Activated T-cell treated with anti-CD3 and anti-CD28 coated beads, Interleukin-2, amount 50 U/mL, for 4 hours (primary cell): Measurements from ENCODE around the gene THOC7. TPM values are rescaled to one million over a fixed set of nuclear protein-coding genes. Genes with fewer than 3 reads are reported as not detected.
A peak's percentile ranks its signal among the peaks of the same experiment; 100 is the strongest.

Experiments used
- ATAC-seq, 2 donors: fragments of 200-7000 bp; cut with Tn5 transposase; one replicate each; pipeline ENCODE4 v1.10.0; 2021
- DNase-seq: peaks from one replicate; pipeline ENCODE4 v3.0.0-alpha.2; 2020
- H3K27me3 Mint-ChIP-seq: one replicate; pipeline ENCODE4 v1.8.0; 2021; ENCODE audit warnings: low read depth, mixed read lengths
- H3K36me3 Mint-ChIP-seq: one replicate; pipeline ENCODE4 v1.8.0; 2022; ENCODE audit warnings: mixed read lengths; ENCODE audit not compliant: insufficient read depth
- H3K4me1 Mint-ChIP-seq: one replicate; pipeline ENCODE4 v1.8.0; 2021; ENCODE audit warnings: low read depth, mixed read lengths
- H3K4me3 Mint-ChIP-seq: one replicate; pipeline ENCODE4 v1.8.0; 2021; ENCODE audit warnings: mild to moderate bottlenecking, moderate library complexity, mixed read lengths
- H3K9me3 Mint-ChIP-seq: one replicate; pipeline ENCODE4 v1.8.0; 2021; ENCODE audit warnings: mixed read lengths
- total RNA-seq, 3 donors: library from RNA; stranded (reverse); gene quantifications; one replicate each; pipeline ENCODE4 v1.2.1, GENCODE V29; 2021

Gene THOC7
- total RNA-seq, 3 donors from 2014 or later: 70.5 to 80.3 (median 74.5) TPM

GRCh38 chr3:63896332-63897030, 32.9 kb upstream of the THOC7 start:
- H3K27me3 Mint-ChIP-seq: no peaks in the 10 kb centered on the region
- peaks cover 53% of the 10 kb centered on the region for H3K4me1 Mint-ChIP-seq
- H3K9me3 Mint-ChIP-seq: no peaks in the 10 kb centered on the region
- peaks cover 18% of the 10 kb centered on the region for H3K36me3 Mint-ChIP-seq
- DNase-seq (no peak), ATAC-seq (no peak)
- H3K4me3 Mint-ChIP-seq: no peak overlapping the region

GRCh38 chr3:63895422-63896189, 32.0 kb upstream of the THOC7 start:
- no peaks in the 10 kb centered on the region for H3K9me3 Mint-ChIP-seq
- H3K27me3 Mint-ChIP-seq: no peaks in the 10 kb centered on the region
- H3K36me3 Mint-ChIP-seq: peaks cover 16% of the 10 kb centered on the region
- H3K4me3 Mint-ChIP-seq: no peak overlapping the region
- H3K4me1 Mint-ChIP-seq: peaks cover 51% of the 10 kb centered on the region
- ATAC-seq: peak; percentile 27 to 38
- DNase-seq: no peak

- H3K4me3 Mint-ChIP-seq: no peak overlapping the region
- peaks cover 42% of the 10 kb centered on the region for H3K4me1 Mint-ChIP-seq
- H3K27me3 Mint-ChIP-seq: no peaks in the 10 kb centered on the region
- DNase-seq (no peak), ATAC-seq (no peak)
- H3K36me3 Mint-ChIP-seq: peaks cover 2% of the 10 kb centered on the region
- H3K9me3 Mint-ChIP-seq: no peaks in the 10 kb centered on the region
Observed at GRCh38 chr3:63892773-63893352, 29.3 kb upstream of the THOC7 start.

- Mint-ChIP-seq H3K9me3 (no peaks in the 10 kb centered on the region), H3K36me3 (peaks cover 2% of the 10 kb centered on the region), H3K4me3 (no peak overlapping the region), H3K27me3 (no peaks in the 10 kb centered on the region), H3K4me1 (peaks cover 41% of the 10 kb centered on the region)
- DNase-seq: no peak
- ATAC-seq: no peak
Observed at GRCh38 chr3:63891518-63891917, 27.9 kb upstream of the THOC7 start.

- Mint-ChIP-seq H3K36me3 (peaks cover 9% of the 10 kb centered on the region), H3K4me1 (peaks cover 20% of the 10 kb centered on the region), H3K4me3 (no peak overlapping the region), H3K27me3 (no peaks in the 10 kb centered on the region), H3K9me3 (no peaks in the 10 kb centered on the region)
- DNase-seq (no peak), ATAC-seq (no peak)
Observed at GRCh38 chr3:63886858-63887257, 23.3 kb upstream of the THOC7 start.

GRCh38 chr3:63880653-63881052, 17.0 kb upstream of the THOC7 start:
- H3K36me3 Mint-ChIP-seq: peaks cover 2% of the 10 kb centered on the region
- no peaks in the 10 kb centered on the region for H3K27me3 Mint-ChIP-seq
- no peak overlapping the region for H3K4me3 Mint-ChIP-seq
- H3K9me3 Mint-ChIP-seq: no peaks in the 10 kb centered on the region
- no peak for ATAC-seq
- H3K4me1 Mint-ChIP-seq: peaks cover 53% of the 10 kb centered on the region
- no peak for DNase-seq

GRCh38 chr3:63878394-63879060, 14.9 kb upstream of the THOC7 start:
- Mint-ChIP-seq H3K36me3 (peaks cover 3% of the 10 kb centered on the region), H3K4me3 (no peak overlapping the region), H3K27me3 (no peaks in the 10 kb centered on the region), H3K4me1 (peaks cover 65% of the 10 kb centered on the region), H3K9me3 (no peaks in the 10 kb centered on the region)
- ATAC-seq (no peak), DNase-seq (no peak)

GRCh38 chr3:63877737-63878393, 14.3 kb upstream of the THOC7 start:
- Mint-ChIP-seq H3K9me3 (no peaks in the 10 kb centered on the region), H3K4me3 (no peak overlapping the region), H3K27me3 (no peaks in the 10 kb centered on the region), H3K36me3 (peaks cover 1% of the 10 kb centered on the region), H3K4me1 (peaks cover 64% of the 10 kb centered on the region)
- ATAC-seq (no peak), DNase-seq (no peak)

GRCh38 chr3:63876260-63876659, 12.7 kb upstream of the THOC7 start:
- Mint-ChIP-seq H3K4me3 (no peak overlapping the region), H3K27me3 (no peaks in the 10 kb centered on the region), H3K36me3 (peaks cover 1% of the 10 kb centered on the region), H3K4me1 (peaks cover 65% of the 10 kb centered on the region), H3K9me3 (no peaks in the 10 kb centered on the region)
- no peak for DNase-seq
- ATAC-seq: no peak

- Mint-ChIP-seq H3K36me3 (peaks cover 3% of the 10 kb centered on the region), H3K4me1 (peaks cover 65% of the 10 kb centered on the region), H3K27me3 (no peaks in the 10 kb centered on the region), H3K4me3 (no peak overlapping the region), H3K9me3 (no peaks in the 10 kb centered on the region)
- DNase-seq: no peak
- no peak for ATAC-seq
Observed at GRCh38 chr3:63875510-63875909, 11.9 kb upstream of the THOC7 start.

GRCh38 chr3:63874769-63875168, 11.2 kb upstream of the THOC7 start:
- ATAC-seq: no peak
- Mint-ChIP-seq H3K4me1 (peaks cover 67% of the 10 kb centered on the region), H3K4me3 (no peak overlapping the region), H3K36me3 (peaks cover 3% of the 10 kb centered on the region), H3K27me3 (no peaks in the 10 kb centered on the region), H3K9me3 (no peaks in the 10 kb centered on the region)
- no peak for DNase-seq

GRCh38 chr3:63872135-63872924, 8.7 kb upstream of the THOC7 start:
- Mint-ChIP-seq H3K27me3 (no peaks in the 10 kb centered on the region), H3K9me3 (no peaks in the 10 kb centered on the region), H3K36me3 (peaks cover 5% of the 10 kb centered on the region), H3K4me1 (peaks cover 59% of the 10 kb centered on the region), H3K4me3 (no peak overlapping the region)
- ATAC-seq (no peak), DNase-seq (no peak)

GRCh38 chr3:63870615-63871005, 7.0 kb upstream of the THOC7 start:
- Mint-ChIP-seq H3K36me3 (peaks cover 8% of the 10 kb centered on the region), H3K9me3 (no peaks in the 10 kb centered on the region), H3K4me1 (peaks cover 55% of the 10 kb centered on the region), H3K27me3 (no peaks in the 10 kb centered on the region), H3K4me3 (no peak overlapping the region)
- no peak for DNase-seq
- ATAC-seq: no peak
